ENCODE data around the gene ZXDC.

Gene ZXDC

GRCh38 chr3:126490619-126491018 is 14.9 kb upstream of the ZXDC start:
- peak; percentile 67 for DNase-seq (ENCODE audit: low spot score)

DNA sequence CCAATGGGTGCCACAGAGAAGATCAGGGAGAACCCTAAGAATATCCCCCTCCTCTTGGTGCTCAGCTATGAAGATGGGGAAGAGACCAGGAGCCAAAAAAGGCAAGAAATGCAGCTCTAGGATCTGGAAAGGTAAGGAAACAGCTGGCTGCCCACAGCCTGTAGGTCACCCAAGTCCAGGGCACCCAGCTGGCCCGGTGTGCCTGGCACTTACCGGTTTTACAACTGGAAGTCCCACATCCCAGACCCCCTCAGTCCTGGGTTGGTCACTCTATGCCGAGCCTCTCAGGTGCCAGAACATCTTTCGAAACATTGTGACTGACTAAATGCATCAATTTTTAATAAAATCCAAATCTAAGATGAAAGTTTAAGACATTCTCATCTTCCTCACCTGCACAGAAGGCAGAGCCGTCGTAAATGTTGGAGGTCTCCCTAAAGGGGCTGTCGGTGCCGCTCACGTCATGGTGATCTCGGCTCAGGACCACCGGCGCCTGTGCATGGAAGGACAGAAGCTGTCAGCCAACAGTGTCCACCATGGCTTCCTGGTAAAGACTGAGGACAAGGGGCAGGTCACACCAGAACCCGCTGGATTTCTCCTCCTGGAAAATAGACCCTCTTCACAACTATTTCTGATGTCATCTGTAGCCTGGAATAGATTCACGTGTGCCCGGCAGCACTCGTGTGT is 13.3 kb upstream of the ZXDC start:
- no peak for DNase-seq (ENCODE audit: low spot score)

- no peak for DNase-seq (ENCODE audit: low spot score)
Observed at GRCh38 chr3:126488185-126488584, 12.5 kb upstream of the ZXDC start.

GRCh38 chr3:126487151-126487771 is 11.6 kb upstream of the ZXDC start:
- DNase-seq (ENCODE audit: low spot score), result peak; percentile 66

GRCh38 chr3:126486360-126486847 is 10.7 kb upstream of the ZXDC start:
- DNase-seq (ENCODE audit: low spot score), result no peak

- DNase-seq (ENCODE audit: low spot score), result no peak
Observed at GRCh38 chr3:126485956-126486355, 10.3 kb upstream of the ZXDC start.

DNA sequence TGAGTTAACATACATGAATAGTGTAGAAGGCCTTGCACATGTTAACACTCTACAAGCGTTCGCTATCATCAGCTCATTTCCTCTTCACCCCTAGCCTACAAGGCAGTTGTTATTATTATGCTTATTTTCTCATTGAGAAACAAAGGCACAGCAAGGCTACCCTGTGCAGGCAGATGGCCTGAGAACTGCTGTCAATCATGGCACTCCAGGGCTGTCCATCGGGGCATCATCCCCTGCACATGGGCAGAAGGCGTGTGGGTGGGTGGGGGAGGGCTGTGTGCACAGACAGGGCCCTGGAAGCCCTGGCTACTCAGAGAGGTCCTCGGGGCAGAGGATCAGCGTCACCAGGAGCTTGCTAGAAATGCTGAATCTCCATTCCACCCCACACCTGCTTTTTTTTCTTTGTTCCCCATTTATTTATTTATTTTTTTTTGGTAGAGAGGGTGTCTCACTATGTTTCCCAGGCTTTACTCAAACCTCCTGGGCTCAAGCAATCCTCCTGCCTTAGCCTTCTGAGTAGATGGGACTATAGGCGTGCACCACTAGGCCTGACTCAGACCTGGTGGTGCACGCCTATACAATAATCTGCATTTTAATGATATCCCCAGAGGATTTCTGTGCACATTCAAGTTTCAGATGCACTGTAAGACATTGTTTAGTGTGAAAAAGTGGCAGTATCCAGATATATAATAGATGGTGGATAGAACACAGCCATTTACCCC is 9.6 kb upstream of the ZXDC start:
- peak; percentile 66 for DNase-seq (ENCODE audit: low spot score)

DNA sequence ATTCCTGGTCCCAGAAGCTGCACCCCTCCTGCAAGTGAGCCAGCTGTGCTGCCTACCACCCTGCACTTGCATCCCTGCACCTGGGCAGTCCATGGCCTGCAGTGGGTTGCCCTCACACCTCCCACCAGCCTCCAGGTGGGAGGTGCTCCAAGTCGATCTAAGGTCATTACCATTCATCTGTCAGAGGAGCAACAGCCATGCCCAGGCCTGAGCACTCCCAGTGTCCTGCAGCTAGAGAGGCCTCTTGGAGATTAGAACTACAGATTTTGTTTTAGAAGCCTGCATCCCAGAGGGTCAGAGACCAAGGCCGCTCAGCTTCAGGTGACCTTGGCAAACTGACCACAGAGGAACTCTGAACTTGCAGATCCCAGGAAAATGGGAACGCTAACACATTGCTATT is 9.0 kb upstream of the ZXDC start:
- DNase-seq (ENCODE audit: low spot score), result no peak

DNA sequence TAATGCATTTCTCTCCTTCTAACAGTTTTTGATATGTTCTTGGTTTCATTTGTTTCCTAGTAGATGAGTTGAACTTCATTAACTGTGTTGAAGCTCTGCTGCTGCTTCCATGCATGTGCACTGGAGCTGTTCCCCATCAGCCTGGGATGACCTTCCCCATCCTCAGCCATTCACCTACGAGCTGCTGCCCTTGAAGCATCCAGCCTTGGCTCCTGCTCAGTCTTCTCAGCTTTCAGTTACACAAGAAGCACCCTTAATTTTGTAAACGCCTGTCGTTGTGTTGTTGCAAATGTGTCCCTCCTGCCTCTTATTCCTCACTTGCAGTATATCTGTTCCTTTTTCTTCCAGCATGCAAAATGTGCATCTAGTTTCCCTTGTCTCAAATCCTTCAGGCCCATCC is 8.5 kb upstream of the ZXDC start:
- no peak for DNase-seq (ENCODE audit: low spot score)

DNA sequence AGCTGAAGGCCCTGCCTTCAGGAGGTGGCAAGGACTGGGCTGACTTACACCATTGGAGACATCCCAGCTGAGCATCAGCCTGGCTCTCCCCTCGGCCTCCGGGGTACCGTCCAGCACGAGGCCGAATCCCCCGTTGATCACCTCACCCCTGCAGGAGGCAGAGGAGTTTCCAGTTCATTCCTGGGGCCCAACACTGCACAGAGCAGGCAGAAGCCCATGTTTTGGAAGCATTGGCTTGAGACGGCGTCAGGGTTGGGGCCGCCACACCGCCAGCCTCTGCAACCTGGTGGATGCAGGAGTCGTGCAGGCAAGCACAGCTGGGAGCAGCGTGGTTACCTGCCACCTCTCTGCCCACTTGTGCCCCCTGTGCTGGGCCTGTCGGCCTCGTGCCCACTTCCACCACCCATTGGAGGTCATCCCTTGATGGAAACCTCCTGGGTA is 7.7 kb upstream of the ZXDC start:
- DNase-seq (ENCODE audit: low spot score), result no peak

DNA sequence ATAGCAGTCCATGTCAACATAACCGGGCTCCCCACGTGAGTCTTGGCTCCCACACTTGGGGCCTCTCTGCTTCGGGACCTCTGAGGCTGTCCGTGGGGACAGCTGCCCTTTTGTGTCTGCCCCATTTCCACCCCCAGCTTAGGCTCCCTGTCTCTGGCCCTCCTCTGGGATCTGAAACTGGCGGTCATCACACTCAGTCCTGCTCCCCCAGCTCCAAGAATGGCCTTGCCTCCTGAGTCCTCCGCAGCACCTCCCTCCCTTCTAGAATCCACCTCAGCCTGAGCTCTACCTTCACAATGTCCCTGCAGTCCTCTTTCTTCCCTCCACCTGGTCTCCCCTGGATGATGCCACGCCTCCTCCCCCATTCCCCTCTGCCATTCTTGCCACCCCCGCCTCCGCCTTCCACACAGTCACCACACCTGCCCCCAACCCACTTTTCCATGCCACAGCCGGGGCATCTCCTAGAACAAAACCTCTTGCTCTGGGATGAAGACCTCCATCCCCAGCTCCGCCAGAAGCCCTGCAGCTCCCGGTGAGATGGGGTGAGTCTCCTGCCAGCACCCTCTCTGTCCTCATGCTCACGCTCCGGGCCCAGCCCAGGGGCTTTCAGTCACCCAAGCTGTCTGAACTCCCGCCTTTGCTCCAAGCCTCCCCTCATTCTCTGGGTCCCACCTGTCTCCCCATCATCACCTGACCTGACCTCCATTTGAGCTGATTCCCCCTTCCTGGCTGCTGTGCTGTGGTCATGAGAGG is 7.0 kb upstream of the ZXDC start:
- DNase-seq (ENCODE audit: low spot score), result no peak

DNA sequence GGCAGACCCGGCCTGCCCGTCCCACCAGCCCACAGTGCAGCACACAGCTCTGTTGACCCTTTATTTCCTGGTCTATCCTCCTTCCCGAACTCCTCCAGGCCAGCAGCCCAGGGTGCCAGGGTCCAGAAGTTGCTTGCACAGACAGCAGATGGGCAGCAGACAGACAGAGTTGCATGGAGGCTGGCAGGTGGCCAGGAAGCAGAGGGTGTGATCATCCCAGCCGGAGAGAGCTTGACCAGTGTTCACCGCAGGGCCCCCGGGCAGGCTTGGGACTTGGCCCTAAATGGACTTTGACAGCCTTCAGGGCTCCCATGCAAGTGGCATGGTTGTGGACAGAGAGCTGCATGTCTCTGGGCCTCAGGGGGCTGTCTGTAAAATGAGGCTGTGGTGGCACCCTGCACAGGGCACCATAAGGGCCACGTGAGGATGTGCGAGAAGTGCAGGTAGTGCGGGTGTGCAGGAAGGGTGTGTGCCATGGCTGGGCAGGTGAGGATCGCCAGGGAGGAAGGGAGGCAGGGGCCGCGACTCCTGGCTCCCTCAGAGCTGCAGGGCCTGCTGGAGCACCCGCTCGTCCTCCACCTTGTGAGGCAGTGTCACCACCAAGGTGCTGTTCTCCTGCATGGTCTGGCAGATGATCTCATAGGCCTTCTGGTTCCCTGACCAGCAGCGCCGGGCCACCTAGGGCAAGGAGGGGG is 6.3 kb upstream of the ZXDC start:
- DNase-seq (ENCODE audit: low spot score), result no peak

DNA sequence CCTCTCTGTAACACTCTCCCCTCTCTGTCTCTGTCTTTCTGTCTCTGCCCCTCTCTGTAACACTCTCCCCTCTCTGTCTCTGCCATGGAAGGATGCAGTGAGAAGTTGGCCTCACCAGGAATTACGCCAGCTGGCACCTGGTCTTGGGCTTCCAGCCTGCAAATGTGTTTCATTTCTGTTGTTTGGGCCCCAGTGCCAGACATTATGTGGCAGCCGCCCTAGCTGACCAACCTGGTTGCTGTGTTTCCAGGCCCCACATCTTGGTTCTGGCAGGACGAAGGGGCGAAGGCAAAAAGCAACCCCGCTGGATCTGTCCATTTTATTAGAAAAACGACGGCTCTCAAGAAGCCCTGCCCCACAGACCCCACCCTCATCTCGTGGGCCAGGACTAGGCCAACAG is 5.2 kb upstream of the ZXDC start:
- no peak for DNase-seq (ENCODE audit: low spot score)

DNA sequence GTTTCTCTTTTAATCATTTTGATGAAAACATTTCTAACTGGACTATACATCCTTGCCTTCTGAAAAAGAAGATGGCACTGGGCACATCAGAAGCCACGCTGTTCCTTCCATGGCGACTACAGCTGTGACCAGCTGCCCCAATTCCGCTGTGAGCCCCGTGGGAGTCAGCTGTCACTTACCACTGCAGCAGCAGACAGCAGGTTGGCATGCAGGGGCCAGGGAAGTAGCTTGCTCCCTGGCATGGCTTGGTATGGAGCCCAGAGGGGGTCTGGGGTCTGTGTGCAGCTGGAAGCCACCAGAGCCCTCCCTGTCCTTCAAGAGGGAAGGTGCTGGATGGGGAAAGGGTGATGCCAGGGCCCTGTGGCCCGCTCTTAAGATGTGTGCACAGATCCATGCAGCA is 4.5 kb upstream of the ZXDC start:
- no peak for DNase-seq (ENCODE audit: low spot score)

DNA sequence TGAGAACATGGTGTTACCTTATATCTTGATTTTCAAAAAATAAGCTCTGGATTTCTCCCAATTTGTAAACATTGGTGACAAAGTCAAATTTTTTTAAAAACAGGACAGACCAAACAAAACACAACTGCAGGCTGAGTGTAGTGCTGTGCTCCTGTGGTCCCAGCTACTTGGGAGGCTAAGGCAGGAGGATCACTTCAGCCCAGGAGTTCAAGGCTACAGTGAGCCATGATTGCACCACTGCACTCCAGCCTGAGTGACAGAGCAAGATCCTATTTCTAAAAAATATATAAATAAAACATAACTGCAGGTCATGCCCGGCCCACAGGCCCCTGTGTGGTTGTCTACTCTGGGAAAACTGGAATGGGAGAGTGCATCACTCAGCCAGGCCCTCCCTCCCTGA is 4.0 kb upstream of the ZXDC start:
- DNase-seq (ENCODE audit: low spot score), result no peak

- DNase-seq (ENCODE audit: low spot score), result no peak
Observed at GRCh38 chr3:126478581-126479310, 3.1 kb upstream of the ZXDC start.

DNA sequence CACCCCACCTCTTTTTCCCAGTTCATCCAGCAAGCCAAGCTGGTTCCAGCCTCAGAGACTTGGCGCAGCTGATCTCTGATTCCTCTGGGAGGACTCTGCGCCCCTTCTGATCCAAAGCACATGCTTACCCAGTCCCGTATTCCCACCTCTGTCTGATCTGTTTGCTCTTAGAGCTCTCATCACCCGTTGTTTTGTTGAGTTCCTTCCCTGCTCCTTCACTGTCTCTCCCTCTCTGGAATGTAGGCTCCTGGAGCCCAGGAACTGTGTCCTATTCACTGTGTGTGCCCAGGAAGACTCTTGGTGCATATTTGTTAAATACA is 1.3 kb upstream of the ZXDC start:
- DNase-seq (ENCODE audit: low spot score), result no peak

DNA sequence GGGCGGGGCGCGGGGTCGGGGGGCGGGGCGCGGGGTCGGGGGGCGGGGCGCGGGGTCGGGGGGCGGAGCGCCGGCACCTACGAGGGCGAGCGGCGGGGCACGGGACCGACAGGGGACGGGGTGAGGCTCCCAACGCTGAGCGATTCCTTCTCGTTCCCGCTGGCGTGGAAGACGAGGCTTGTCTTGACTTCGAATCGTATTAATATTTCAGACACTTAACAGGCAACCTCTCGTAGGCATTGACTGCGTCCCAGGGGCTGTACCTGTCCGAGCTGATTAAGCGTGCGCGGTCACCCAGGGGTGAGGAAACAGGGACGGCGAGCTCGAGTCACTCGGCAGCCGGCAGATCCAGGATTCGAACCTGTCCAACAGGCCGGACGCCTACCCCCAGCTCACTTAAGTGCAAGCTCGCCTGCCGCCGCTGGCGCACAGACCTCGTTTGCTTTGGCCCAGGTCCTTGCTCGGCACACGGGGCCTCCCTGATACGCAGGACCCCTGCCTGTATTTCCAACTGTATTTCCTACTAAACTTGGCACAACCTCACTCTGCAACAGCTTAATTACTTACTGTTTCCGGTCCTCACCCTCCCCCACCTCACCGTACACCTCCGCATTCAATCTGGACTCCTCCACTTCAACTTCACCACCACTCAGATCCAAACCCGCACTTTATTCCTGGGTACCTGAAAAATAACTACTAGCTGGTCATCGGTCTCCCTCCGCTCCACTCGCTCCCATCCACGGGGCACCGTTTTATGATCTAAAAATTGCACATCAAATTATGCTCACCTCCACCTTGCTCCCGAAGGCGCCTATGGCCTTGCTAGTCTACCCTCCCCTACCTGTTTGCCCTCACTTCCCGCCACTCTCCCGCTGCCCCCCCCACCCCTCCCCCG is 722 bp upstream of the ZXDC start:
- DNase-seq (ENCODE audit: low spot score), result peak; percentile 93

DNA sequence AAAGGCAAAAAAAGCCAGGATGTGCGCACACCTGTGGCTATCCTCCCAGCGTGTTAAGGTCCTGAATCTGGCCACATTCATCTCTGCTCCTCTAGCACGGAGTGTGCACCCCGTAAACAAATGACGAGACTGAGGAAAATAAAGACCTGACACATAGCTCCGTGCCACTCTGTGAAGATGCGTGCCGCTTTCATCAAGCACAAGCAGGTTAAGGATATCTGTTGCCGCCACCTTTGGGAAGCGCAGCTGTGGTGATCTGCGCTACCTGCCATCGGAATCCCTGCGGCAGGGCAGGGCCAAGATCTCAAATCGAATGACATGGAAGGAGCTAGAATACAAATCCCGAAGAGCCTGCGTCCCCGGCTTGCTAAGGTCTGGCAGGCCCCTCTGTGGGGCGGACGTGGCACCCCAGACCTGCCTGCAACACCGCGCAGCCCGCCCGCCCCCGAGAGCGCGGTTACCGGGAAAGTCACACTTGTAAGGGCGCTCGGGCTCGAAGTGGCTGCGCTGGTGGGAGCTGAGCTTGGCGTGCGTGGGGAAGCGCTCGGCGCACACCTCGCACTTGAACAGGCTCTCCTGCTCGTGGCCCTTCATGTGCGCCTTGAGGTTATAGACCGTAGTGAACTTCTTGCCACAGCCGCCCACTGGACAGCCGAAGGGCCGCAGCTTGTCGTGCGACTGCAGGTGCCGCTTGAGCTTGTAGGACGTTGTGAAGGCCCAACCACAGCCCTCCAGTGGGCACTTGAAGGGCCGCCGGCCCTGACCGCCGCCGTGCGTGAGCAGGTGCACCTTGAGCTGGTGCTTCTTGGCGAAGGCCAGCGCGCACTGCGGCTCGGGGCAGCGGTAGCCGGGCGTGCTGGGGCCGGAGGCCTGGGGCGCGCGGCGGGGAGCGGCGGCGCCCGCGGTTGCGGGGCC is 936 bp downstream of the ZXDC start:
- DNase-seq (ENCODE audit: low spot score), result peak; percentile 24
